H1 (cell line): Measurements from ENCODE around the gene KCNIP3. TPM values are rescaled to one million over a fixed set of nuclear protein-coding genes. Genes with fewer than 3 reads are reported as not detected.

Experiments
- CTCF ChIA-PET: fragments of 300-600 bp; sonication (Branson Sonifier 250); formaldehyde crosslinking; loops from one replicate; lab custom pipeline; 2021; ENCODE audit not compliant: partially characterized antibody; lab: Charles Lee
- POLR2A ChIA-PET: fragments of 300-600 bp; sonication (Branson Sonifier 250); formaldehyde crosslinking; loops from one replicate; lab custom pipeline; 2021; ENCODE audit warnings: inconsistent platforms; ENCODE audit not compliant: partially characterized antibody; lab: Charles Lee
- DNase-seq, 2 experiments: peaks; one replicate each; pipeline versions ENCODE4 v3.0.0 to v3.0.0-alpha.2; 2010 to 2022; ENCODE audit warnings: low spot score in 2 of 2, low read depth in 1 of 2, mixed read lengths in 1 of 2
- FAIRE-seq: peaks from 2 replicates; lab custom pipeline; 2011; peaks lifted over from hg19 to GRCh38; lab: Jason Lieb, UNC
- H2AFZ ChIP-seq: 2 replicates; pipeline ENCODE4 v1.8.1; 2012; ENCODE audit warnings: low read length, inconsistent platforms
- H2AK5ac ChIP-seq: 2 replicates; pipeline ENCODE4 v1.6.1; 2013; ENCODE audit warnings: low read depth, low read length
- H2BK120ac ChIP-seq: replicated peaks from 2 replicates; pipeline ENCODE3; 2013; ENCODE audit warnings: low read depth, low read length, inconsistent platforms
- H2BK12ac ChIP-seq: 2 replicates; pipeline ENCODE4 v1.6.1; 2013; ENCODE audit warnings: low read depth, low read length
- H2BK15ac ChIP-seq: 2 replicates; pipeline ENCODE4 v1.6.1; 2013; ENCODE audit warnings: low read length
- H2BK20ac ChIP-seq: 2 replicates; pipeline ENCODE4 v1.6.1; 2013; ENCODE audit warnings: low read length
- H2BK5ac ChIP-seq: 2 replicates; pipeline ENCODE4 v1.6.1; 2013; ENCODE audit warnings: low read depth, low read length
- H3K14ac ChIP-seq: 2 replicates; pipeline ENCODE4 v1.6.1; 2013; ENCODE audit warnings: inconsistent platforms; ENCODE audit not compliant: insufficient read length
- H3K18ac ChIP-seq: 2 replicates; pipeline ENCODE4 v1.6.1; 2013; ENCODE audit warnings: low read length; ENCODE audit errors: extremely low read depth
- H3K23ac ChIP-seq: 2 replicates; pipeline ENCODE4 v1.6.1; 2013; ENCODE audit warnings: inconsistent platforms; ENCODE audit not compliant: insufficient read length
- H3K23me2 ChIP-seq: 2 replicates; pipeline ENCODE4 v1.6.1; 2013; ENCODE audit warnings: low read depth, low read length
- H3K27ac ChIP-seq: 2 replicates; pipeline ENCODE4 v1.6.1; 2011; ENCODE audit warnings: low read depth, low read length, inconsistent platforms
- H3K27me3 ChIP-seq, 4 experiments: replicated peaks in 1 of 4; 1 replicate in 1 of 4; 2 replicates in 3 of 4; pipeline versions ENCODE4 v1.6.1 to v1.8.1; 2011 to 2013; ENCODE audit warnings: low read length in 3 of 4, mild to moderate bottlenecking in 3 of 4, inconsistent platforms in 2 of 4, mixed read lengths in 2 of 4, moderate library complexity in 1 of 4; ENCODE audit not compliant: control insufficient read depth in 3 of 4, insufficient read depth in 3 of 4; ENCODE audit errors: extremely low read depth in 1 of 4
- H3K36me3 ChIP-seq, 4 experiments: 2 replicates each; pipeline versions ENCODE4 v1.6.1 to v1.8.1; 2011 to 2013; ENCODE audit warnings: mild to moderate bottlenecking in 4 of 4, low read length in 3 of 4, moderate library complexity in 2 of 4, control low read depth in 1 of 4, inconsistent platforms in 1 of 4; ENCODE audit not compliant: insufficient read depth in 4 of 4, control insufficient read depth in 2 of 4
- H3K4ac ChIP-seq: replicated peaks from 2 replicates; pipeline ENCODE3; 2013; ENCODE audit warnings: low read length, low read depth, mixed read lengths, inconsistent platforms; ENCODE audit not compliant: insufficient read length
- H3K4me1 ChIP-seq, 4 experiments: replicated peaks in 1 of 4; 1 replicate in 1 of 4; 2 replicates in 3 of 4; pipeline versions ENCODE4 v1.6.1 to v1.8.1; 2011 to 2013; ENCODE audit warnings: low read length in 3 of 4, inconsistent platforms in 2 of 4, mixed read lengths in 1 of 4; ENCODE audit not compliant: insufficient read depth in 4 of 4, control insufficient read depth in 3 of 4
- H3K4me2 ChIP-seq, 2 experiments: 2 replicates each; pipeline versions ENCODE4 v1.6.1 to v1.8.1; 2011 to 2013; ENCODE audit warnings: low read depth in 2 of 2, low read length in 2 of 2, control low read depth in 1 of 2, inconsistent platforms in 1 of 2, mild to moderate bottlenecking in 1 of 2; ENCODE audit not compliant: insufficient read depth in 1 of 2
- H3K4me3 ChIP-seq, 4 experiments: fragments of 200-600, 300-600 bp in 1 of 4; sonication (generic), shearing (Covaris generic), sonication (Bioruptor Twin) in 1 of 4; 2 replicates each; pipeline versions ENCODE4 v1.5.1 to v1.8.1; 2011 to 2016; ENCODE audit warnings: low read length in 4 of 4, low read depth in 3 of 4, control low read depth in 2 of 4, inconsistent platforms in 2 of 4, mild to moderate bottlenecking in 2 of 4, mixed read lengths in 1 of 4, moderate library complexity in 1 of 4; ENCODE audit not compliant: insufficient read depth in 2 of 4; ENCODE audit errors: extremely low read depth in 1 of 4
- H3K56ac ChIP-seq: replicated peaks from 2 replicates; pipeline ENCODE3; 2013; ENCODE audit warnings: low read depth, mild to moderate bottlenecking, mixed read lengths, low read length, inconsistent platforms; ENCODE audit not compliant: insufficient read length
- H3K79me1 ChIP-seq: 2 replicates; pipeline ENCODE4 v1.6.1; 2013; ENCODE audit warnings: low read depth, low read length, control low read depth
- H3K79me2 ChIP-seq, 2 experiments: 2 replicates each; pipeline versions ENCODE4 v1.6.1 to v1.8.1; 2012 to 2013; ENCODE audit warnings: low read length in 2 of 2, mild to moderate bottlenecking in 2 of 2, inconsistent platforms in 1 of 2; ENCODE audit not compliant: insufficient read depth in 2 of 2, control insufficient read depth in 1 of 2
- H3K9ac ChIP-seq, 4 experiments: replicated peaks in 1 of 4; 1 replicate in 1 of 4; 2 replicates in 3 of 4; pipeline versions ENCODE4 v1.6.1 to v1.8.1; 2011 to 2013; ENCODE audit warnings: low read depth in 3 of 4, low read length in 3 of 4, control low read depth in 2 of 4, mild to moderate bottlenecking in 2 of 4, moderate library complexity in 2 of 4, inconsistent platforms in 1 of 4; ENCODE audit errors: extremely low read depth in 1 of 4
- H3K9me3 ChIP-seq, 2 experiments: 2 replicates each; pipeline versions ENCODE4 v1.6.1 to v1.8.1; 2012 to 2013; ENCODE audit warnings: mild to moderate bottlenecking in 2 of 2, moderate library complexity in 2 of 2, control low read depth in 1 of 2, inconsistent platforms in 1 of 2, low read depth in 1 of 2, low read length in 1 of 2, mixed read lengths in 1 of 2; ENCODE audit not compliant: insufficient read depth in 2 of 2
- H4K20me1 ChIP-seq, 2 experiments: replicated peaks in 1 of 2; 2 replicates each; pipeline versions ENCODE3 to v1.8.1; 2011 to 2013; ENCODE audit warnings: inconsistent platforms in 2 of 2, low read length in 2 of 2, mild to moderate bottlenecking in 1 of 2; ENCODE audit not compliant: insufficient read depth in 2 of 2, control insufficient read depth in 1 of 2
- H4K5ac ChIP-seq: 2 replicates; pipeline ENCODE4 v1.6.1; 2013; ENCODE audit warnings: low read length, low read depth, mixed read lengths, inconsistent platforms; ENCODE audit not compliant: insufficient read length
- H4K8ac ChIP-seq: 2 replicates; pipeline ENCODE4 v1.8.0; 2013; ENCODE audit warnings: mild to moderate bottlenecking, moderate library complexity, low read length, inconsistent platforms; ENCODE audit not compliant: insufficient read depth; ENCODE audit errors: extremely low read depth
- H4K91ac ChIP-seq: replicated peaks from 2 replicates; pipeline ENCODE3; 2013; ENCODE audit warnings: low read length, mixed read lengths, inconsistent platforms; ENCODE audit not compliant: insufficient read length
- SP4 ChIP-seq: IDR thresholded peaks from 2 replicates; pipeline ENCODE4 v1.6.1; 2012; ENCODE audit warnings: low read length, inconsistent platforms
- WGBS, 2 experiments: shearing (Covaris generic) in 1 of 2; methylation state at CpG; one replicate each; pipeline versions ENCODE4 v1.1.6 to v1.1.7; 2013 to 2015; ENCODE audit warnings: low lambda C conversion rate in 2 of 2, mixed read lengths in 2 of 2, inconsistent platforms in 1 of 2, low coverage in 1 of 2, missing lambda C conversion rate in 1 of 2; ENCODE audit not compliant: insufficient replicate concordance in 2 of 2, insufficient coverage in 1 of 2, insufficient read length in 1 of 2; ENCODE audit errors: extremely low coverage in 1 of 2, missing lambda C conversion rate in 1 of 2; 5-methylcytosine and 5-hydroxymethylcytosine counted together
- polyA plus RNA-seq, 7 experiments: library from polyadenylated mRNA; depleted of rRNA in 3 of 7; stranded (reverse) in 5 of 7; unstranded in 2 of 7; fragments of >200 nt in 5 of 7; fragments of 200-250 nt in 2 of 7; gene quantifications; 1 replicate in 5 of 7; 2 replicates in 1 of 7; 4 replicates in 1 of 7; pipeline versions ENCODE4 v1.2.1 to v1.2.3, GENCODE V29; 2011 to 2013; ENCODE audit warnings: missing spikeins in 2 of 7, mixed read lengths in 2 of 7
- total RNA-seq: library from RNA; stranded (reverse); fragmentation: NEBNext Ultra II Directional; extraction: Animal tissue kit (Norgen Biotek cat#: 25700); gene quantifications from 2 replicates; pipeline ENCODE4 v1.2.1, GENCODE V29; 2021

KCNIP3 gene
- total and polyA plus RNA-seq, 2 of the 8 experiments (the other 6 are each of a cell fraction or from before 2014, with no cell fraction given) = 0.33 to 1.9 TPM

DNA sequence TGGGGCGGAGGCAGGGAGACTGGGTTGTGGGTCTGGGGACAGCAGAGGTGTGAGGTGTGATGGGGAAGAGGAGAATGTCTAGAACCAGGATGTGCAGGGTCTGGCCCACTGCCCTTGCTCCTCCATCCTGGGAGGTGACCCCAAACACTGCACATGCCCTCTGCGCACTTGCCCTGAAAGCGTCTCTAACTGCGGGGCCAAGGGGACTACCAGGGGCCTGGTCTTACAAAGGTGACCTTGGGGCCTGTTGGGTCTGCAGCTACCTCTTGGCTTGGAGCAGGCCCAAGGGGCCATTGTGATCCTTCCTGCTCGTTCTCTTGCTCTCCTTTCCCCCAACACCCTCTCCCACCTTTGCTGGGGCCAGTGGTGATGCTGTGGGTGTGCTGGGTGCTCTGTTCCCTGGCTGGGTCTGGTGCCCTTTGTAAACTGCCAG is 57.3 kb downstream of the KCNIP3 start:
- H3K36me3 ChIP-seq = no peaks in the 10 kb centered on the region
- no peak overlapping the region for H4K91ac ChIP-seq
- H3K56ac ChIP-seq = no peak overlapping the region
- H2BK15ac ChIP-seq = no peak overlapping the region
- CTCF ChIA-PET = no interaction called here
- no peak overlapping the region for H3K4me2 ChIP-seq
- H2BK120ac ChIP-seq = no peak overlapping the region
- no peak overlapping the region for H2AK5ac ChIP-seq
- H3K18ac ChIP-seq = no peak overlapping the region
- H2BK5ac ChIP-seq = no peak overlapping the region
- H2BK12ac ChIP-seq = no peak overlapping the region
- no peak overlapping the region for H3K23ac ChIP-seq
- no peaks in the 10 kb centered on the region for H3K23me2 ChIP-seq
- no peak overlapping the region for H3K27ac ChIP-seq
- H3K4me1 ChIP-seq = no peaks in the 10 kb centered on the region
- no peaks in the 10 kb centered on the region for H3K79me2 ChIP-seq
- no peak overlapping the region for H2AFZ ChIP-seq
- no peak overlapping the region for H3K4ac ChIP-seq
- TF ChIP-seq SP4 = no peak
- DNase-seq (no peak), FAIRE-seq (no peak)
- H4K20me1 ChIP-seq = no peaks in the 10 kb centered on the region
- H2BK20ac ChIP-seq = no peak overlapping the region
- H3K79me1 ChIP-seq = no peaks in the 10 kb centered on the region
- no peak overlapping the region for H3K14ac ChIP-seq
- POLR2A ChIA-PET = no interaction called here
- peaks cover 0 to 2% (median 0%) of the 10 kb centered on the region in 4 experiments; a peak in 3 of 7 replicates for H3K27me3 ChIP-seq
- 79% methylated on average over 5 of the region's 5 CpGs; no CpG with 5 or more reads in 1 of the 2 experiments for WGBS, 2 experiments
- no peak overlapping the region for H3K4me3 ChIP-seq
- no peak overlapping the region for H4K5ac ChIP-seq
- H4K8ac ChIP-seq = no peak overlapping the region
- H3K9me3 ChIP-seq = peaks cover 42 to 85% of the 10 kb centered on the region in 2 experiments
- no peak overlapping the region for H3K9ac ChIP-seq
